ENCODE data around the gene PGBD4.
"Not testable (repeated sequence)": the region's sequence is repeated elsewhere in the genome, so short reads cannot be mapped to it uniquely, and the experiment has no call there.

PGBD4 gene

DNA sequence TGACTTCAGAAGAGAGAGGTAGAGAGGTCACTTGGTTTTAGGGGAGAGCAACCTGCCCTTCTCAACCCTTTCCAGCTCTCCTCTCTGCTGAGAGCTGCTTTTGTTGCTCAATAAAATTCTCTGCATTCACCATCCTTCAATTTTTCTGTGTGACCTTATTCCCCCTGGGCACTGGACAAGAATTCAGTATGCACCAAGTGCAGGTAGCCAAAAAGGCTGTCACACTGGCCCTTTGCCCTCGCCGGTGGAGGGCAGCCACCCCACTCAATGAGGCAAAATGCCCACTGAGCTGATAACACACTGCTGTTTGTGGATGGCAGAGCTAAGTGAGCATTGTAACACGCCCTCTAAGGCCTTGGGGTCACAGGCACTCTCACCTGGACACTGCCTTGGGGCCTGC lies 12.9 kb downstream of the PGBD4 start:
- no peak for DNase-seq

DNA sequence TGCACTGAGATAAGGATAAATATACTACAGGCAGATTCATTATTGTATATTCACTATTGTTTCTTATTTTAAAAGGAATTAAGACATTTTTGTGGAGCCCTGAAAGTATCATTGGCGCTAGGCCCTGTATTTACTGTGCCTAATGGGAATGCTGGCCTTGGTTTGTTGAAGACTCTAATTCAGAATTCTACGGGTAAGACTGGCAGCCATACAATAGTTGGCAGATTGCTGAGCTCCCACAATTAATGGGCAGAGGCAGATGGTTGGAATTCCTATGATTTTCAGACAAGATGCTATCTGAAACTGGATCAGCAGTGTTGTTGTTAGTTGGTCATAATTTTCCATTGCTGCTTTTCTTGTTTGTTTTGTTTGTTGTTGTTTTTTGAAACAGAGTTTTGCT lies 14.7 kb downstream of the PGBD4 start:
- no peak for DNase-seq

DNA sequence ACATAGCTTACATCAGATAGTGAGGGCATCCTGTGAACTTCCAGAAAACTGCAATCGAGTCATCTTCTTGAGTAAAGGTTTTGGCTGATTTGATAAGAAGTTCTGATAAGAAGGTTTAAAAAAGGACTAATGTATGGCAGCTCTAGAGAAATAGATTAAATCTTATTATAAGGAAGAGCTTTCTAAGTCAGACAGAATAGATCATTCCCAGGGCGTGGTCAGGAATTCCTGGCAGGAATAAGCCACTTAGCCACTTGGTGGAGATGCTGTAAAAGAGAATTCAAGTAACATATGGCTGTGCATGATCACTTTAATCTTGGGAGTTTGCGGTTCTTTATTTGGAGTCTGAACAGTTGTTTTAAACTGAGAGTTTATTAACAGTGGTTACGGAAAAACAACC lies 17.4 kb downstream of the PGBD4 start:
- DNase-seq: no peak

DNA sequence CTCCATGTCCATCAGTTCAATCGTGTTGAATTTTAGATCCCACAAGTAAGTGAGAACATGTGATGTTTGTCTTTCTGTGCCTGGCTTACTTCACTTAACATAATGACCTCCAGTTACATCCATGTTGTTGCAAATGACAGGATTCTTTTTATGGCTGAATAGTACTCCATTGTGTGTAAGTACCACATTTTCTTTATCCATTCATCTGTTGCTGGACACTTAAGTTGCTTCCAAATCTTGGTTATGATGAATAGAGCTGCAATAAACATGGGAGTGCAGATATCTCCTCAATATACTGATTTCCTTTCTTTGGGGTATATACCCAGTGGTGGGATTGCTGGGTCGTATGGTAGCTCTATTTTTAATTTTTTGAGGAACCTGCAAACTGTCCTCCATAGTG lies 18.5 kb downstream of the PGBD4 start:
- not testable (repeated sequence) for DNase-seq

DNA sequence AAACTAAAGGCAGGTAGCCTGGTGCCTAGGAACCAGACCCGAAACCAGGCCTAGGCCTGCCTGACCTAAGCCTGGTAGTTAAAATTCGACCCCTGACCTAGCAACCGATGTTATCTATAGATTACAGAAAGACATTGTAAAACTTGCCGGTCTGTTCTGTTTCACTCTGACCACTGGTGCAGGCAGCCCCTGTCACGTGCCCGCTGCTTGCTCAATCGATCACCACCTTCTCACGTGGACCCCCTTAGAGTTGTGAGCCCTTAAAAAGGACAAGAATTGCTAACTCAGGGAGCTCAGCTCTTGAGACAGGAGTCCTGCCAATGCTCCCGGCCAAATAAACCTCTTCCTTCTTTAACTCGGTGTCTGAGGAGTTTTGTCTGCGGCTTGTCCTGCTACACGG lies 19.9 kb downstream of the PGBD4 start:
- not testable (repeated sequence) for DNase-seq

DNA sequence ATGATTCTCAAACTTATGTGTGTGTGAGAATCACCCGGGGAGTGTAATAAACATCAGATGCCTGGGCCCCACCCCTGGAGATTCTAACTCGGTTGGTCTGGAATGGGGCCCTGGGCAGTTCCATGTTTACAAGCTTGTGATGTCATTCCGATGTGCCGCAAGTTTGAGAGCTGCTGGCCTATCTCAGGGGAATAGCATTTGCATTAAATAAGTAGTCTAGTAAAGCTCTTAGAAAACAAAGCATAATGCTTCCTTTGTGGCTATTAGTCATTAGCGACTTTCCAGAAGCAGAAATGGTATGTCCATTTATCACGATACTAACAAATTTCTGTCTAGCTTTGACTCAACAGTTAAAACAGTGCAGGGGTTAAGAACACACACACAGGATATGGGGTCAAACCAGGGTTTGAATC lies 20.9 kb downstream of the PGBD4 start:
- no peak for DNase-seq

DNA sequence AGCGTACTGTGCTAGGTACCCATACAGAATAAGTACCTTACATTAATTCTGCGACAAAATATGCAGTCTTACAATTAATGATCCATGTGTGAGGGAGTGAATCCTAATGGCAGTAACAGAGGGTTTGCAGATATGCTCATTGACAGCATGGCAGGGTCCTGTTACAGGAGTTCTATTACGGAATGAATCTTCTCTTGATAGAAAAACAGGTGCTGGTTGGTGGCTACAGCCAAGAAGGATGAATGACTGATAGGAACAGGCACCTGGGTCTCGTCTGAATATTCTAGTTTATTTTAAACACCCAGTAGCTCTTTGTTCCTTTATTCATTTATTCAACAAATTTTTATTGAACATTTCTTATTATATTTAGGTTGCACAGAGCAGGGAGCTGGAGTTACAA lies 22.8 kb downstream of the PGBD4 start:
- DNase-seq: no peak

DNA sequence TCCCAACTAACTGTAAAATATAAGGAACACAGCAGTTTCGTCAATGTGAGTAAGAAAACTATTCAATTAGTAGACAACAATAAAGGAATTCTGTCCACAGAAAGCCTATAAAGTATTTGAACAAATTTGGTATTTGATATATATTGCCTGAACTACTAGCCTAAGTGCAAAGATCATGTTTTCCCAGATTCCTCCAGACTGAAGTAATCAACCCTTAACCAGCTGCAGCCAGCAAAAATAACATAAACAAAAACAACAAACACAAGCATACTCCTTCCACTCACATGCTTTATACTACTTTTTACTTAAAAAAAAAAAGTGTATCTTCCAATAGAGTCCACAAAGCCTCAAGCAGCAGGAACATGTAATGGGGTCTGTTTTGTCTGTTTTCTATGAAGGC lies 24.1 kb downstream of the PGBD4 start:
- DNase-seq: no peak

DNA sequence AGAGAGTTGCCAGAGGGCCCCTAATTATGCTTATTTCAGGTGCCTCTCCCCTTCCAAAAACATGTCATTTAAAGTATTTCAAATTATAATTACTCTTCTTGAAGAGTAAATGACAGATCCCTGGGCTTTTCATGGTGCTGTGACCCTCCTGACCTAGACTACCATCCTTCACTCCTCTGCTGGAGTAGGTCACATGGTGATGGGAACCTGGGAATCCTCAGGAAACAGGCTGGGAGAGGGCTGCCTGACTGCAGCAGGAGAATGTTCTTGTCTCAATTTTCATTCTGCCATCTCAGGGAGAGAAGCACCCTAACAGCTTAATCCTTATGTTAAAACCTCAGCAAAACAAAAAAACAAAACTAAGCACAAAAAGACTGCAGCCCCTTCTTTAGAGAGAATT lies 24.6 kb downstream of the PGBD4 start:
- DNase-seq: no peak

DNA sequence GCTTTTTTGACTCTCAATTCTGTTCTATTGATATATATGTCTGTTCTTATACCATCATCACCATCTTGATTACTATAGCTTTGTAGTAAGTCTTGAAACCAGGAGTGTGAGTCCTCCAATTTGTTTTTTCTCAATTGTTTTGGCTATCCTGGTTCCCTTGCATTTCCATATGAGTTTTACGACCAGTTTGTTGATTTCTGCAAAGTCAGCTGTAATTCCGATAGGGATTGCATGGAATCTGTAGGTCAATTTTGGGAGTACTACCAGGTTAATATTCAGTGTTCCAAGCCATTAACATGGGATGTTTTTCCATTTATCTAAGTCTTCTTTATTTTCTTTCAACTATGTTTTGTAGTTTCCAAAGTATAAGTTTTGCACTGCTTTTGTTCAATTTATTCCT lies 27.0 kb downstream of the PGBD4 start:
- no peak for DNase-seq

DNA sequence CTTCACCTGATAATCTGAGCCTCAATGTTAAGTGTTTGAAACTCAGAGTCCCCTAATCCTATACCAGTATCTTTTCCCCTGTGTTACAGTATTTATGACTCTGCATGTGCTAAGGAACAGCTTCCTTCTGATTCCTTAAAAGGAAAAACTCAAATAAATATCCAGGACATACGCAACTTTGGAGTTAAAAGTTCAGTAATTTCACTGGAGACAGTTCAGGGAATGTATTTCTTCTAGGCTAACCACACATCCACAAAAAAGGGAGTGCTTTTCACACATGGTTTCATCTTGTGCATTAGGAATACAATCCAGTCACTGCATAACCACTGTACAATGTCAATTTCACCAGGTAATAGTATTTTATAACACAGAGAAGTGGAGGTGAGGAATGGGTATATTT lies 31.0 kb downstream of the PGBD4 start:
- DNase-seq: no peak

DNA sequence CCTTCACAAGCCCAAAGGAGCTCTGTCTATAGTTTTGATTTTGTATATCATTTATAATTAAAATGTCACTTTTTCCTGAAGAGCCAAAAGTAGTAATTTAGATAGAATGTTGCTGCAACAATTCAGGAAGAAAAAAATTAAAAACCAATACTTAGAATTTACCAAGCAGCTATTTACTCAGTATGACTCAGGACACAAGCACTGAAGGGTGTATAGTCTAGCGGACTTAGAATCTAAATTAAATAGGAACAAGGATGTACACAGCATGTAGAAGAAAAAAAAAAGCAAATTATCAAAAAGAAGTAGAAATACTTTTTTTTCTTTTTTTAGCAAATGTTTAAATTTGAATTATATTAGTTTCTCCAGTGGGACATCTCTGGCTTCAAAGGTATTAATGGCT lies 31.6 kb downstream of the PGBD4 start:
- DNase-seq: no peak

DNA sequence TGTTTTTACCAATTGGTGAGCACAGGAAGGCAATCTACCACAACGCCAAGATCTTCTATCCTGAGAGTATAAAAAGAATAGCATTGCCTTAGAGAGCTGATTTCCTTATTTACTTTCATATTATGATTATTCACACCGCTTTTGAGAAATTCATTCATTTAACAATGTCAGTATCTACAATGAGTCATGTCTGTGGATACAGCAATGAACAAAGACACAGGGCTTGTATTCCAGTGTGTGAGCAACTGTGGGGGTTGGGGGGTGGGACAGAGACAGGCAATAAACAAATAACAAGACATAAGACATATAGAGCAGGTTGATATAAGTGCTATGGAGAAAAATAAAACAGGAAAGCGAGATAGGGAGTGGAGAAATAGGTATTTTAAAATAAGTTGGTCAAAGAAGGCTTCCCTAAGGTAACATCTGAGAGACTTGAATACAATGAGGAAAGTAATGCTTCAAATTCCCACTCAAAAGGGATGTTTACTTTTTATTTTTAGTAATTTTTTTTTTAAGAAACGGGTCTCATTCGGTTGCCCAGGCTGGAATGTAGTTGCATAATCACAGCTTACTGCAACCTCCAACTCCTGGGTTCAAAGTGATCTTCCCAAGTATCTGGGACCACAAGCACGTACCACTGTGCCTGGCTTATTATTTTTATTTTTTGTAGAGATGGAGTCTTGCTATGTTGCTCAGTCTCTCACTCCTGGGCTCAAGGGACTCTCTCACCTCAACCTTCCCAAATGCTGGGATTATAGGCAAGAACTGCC lies 45.7 kb downstream of the PGBD4 start:
- no peak for DNase-seq

DNA sequence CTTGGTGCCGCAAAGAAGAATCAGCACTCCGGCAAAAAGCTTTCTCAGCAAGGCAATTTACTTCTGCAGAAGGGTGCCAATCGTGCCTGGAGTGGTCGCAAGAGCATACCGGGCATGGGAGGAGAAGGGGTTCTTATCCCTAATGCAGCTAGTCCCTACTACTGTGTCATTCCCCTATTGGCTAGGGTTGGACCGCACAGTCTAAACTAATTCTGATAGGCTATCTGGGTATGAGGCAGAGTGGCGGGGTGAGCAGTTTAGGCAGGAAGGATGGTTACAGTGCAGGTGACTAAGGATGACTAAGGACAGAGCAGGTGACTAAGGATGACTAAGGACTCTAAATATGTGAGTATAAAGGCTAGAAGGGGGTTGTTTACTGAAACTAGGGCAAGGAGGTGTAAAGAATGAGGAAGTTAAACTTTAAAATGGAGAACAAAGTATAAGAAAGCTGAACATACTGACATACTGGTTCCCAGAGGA lies 52.9 kb downstream of the PGBD4 start:
- no peak for DNase-seq

DNA sequence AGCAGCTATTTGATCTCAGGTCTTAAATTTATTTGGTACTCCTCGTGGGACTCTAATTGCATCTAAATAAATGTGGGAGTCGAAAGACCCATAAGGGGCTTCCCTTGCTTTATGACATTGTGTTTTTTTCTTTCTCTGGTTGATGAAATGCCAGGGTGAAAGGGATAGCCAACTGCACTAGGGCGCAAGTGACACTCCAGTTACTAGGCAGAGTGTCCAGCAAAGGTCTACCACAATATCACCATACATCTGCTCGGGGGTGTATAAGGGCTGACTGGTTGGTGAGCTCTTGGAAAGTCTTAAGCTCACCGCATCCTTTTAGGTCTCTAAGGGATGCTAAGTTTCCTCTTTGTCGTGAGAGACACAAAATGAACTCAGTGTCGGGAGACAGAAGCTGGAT lies 54.0 kb downstream of the PGBD4 start:
- no peak for DNase-seq

All from NCI-H146 (cell line).